Raji (cell line): ENCODE results near the gene TBX1.

ENCODE experiments used
- POLR2A ChIP-seq: IDR thresholded peaks from 2 replicates; pipeline ENCODE4 v1.6.1; 2011; ENCODE audit warnings: low read depth, low read length, control low read depth; ENCODE audit not compliant: insufficient read depth

Gene TBX1

GRCh38 chr22:19812910-19813309 lies 52.3 kb downstream of the TBX1 start:
- TF ChIP-seq POLR2A: no peak

- no peak for TF ChIP-seq POLR2A
These were observed 53.9 kb downstream of the TBX1 start for GRCh38 chr22:19814428-19814827.

GRCh38 chr22:19815093-19815822 lies 54.7 kb downstream of the TBX1 start:
- no peak for TF ChIP-seq POLR2A

- no peak for TF ChIP-seq POLR2A
These were observed 55.3 kb downstream of the TBX1 start for GRCh38 chr22:19815823-19816290.

GRCh38 chr22:19816372-19817119 lies 56.0 kb downstream of the TBX1 start:
- no peak for TF ChIP-seq POLR2A
